GM18502 (cell line): Measurements from ENCODE around the gene PELI2.

Source experiments
- ATAC-seq: cut with Tn5 transposase; IDR thresholded peaks from one replicate; pipeline ENCODE4 v1.9.1; 2021; ENCODE audit warnings: mild to moderate bottlenecking; ENCODE audit not compliant: unreplicated experiment, poor library complexity

PELI2 gene

GRCh38 chr14:56224229-56224628, 106.0 kb downstream of the PELI2 start:
- no peak for ATAC-seq

GRCh38 chr14:56224691-56225681, 106.8 kb downstream of the PELI2 start:
- ATAC-seq = no peak

GRCh38 chr14:56235388-56235787, 117.2 kb downstream of the PELI2 start:
- no peak for ATAC-seq

GRCh38 chr14:56237398-56237797, 119.2 kb downstream of the PELI2 start:
- ATAC-seq = no peak

GRCh38 chr14:56241461-56241860, 123.2 kb downstream of the PELI2 start:
- no peak for ATAC-seq

GRCh38 chr14:56243110-56243509, 124.9 kb downstream of the PELI2 start:
- ATAC-seq = no peak

GRCh38 chr14:56244138-56244789, 126.1 kb downstream of the PELI2 start:
- no peak for ATAC-seq

- no peak for ATAC-seq
Measured at GRCh38 chr14:56247495-56248200, 129.4 kb downstream of the PELI2 start.

GRCh38 chr14:56248442-56248841, 130.2 kb downstream of the PELI2 start:
- ATAC-seq = no peak

- ATAC-seq = no peak
Measured at GRCh38 chr14:56261046-56261445, 142.8 kb downstream of the PELI2 start.

- ATAC-seq = no peak
Measured at GRCh38 chr14:56262530-56262929, 144.3 kb downstream of the PELI2 start.

GRCh38 chr14:56268039-56268438, 149.8 kb downstream of the PELI2 start:
- no peak for ATAC-seq

- no peak for ATAC-seq
Measured at GRCh38 chr14:56268673-56269072, 150.5 kb downstream of the PELI2 start.

- ATAC-seq = no peak
Measured at GRCh38 chr14:56270921-56271320, 152.7 kb downstream of the PELI2 start.

- ATAC-seq = no peak
Measured at GRCh38 chr14:56271970-56272369, 153.8 kb downstream of the PELI2 start.

GRCh38 chr14:56273155-56273554, 154.9 kb downstream of the PELI2 start:
- no peak for ATAC-seq

- ATAC-seq = no peak
Measured at GRCh38 chr14:56273951-56274350, 155.7 kb downstream of the PELI2 start.

- ATAC-seq = no peak
Measured at GRCh38 chr14:56274556-56274955, 156.3 kb downstream of the PELI2 start.

- no peak for ATAC-seq
Measured at GRCh38 chr14:56276108-56276507, 157.9 kb downstream of the PELI2 start.

GRCh38 chr14:56278383-56278782, 160.2 kb downstream of the PELI2 start:
- ATAC-seq = no peak

GRCh38 chr14:56280843-56281242, 162.6 kb downstream of the PELI2 start:
- ATAC-seq = no peak
